NCI-H2196 treated with DMSO at 0.1 percent for 48 hours (cell line): ENCODE data around the gene SBNO2.
"Not testable (repeated sequence)": the region's sequence is repeated elsewhere in the genome, so short reads cannot be mapped to it uniquely, and the experiment has no call there.

Experiments used
- DNase-seq: peaks from one replicate; lab custom pipeline; 2025; ENCODE audit not compliant: unreplicated experiment; lab: John Stamatoyannopoulos, UW

The SBNO2 gene

DNA sequence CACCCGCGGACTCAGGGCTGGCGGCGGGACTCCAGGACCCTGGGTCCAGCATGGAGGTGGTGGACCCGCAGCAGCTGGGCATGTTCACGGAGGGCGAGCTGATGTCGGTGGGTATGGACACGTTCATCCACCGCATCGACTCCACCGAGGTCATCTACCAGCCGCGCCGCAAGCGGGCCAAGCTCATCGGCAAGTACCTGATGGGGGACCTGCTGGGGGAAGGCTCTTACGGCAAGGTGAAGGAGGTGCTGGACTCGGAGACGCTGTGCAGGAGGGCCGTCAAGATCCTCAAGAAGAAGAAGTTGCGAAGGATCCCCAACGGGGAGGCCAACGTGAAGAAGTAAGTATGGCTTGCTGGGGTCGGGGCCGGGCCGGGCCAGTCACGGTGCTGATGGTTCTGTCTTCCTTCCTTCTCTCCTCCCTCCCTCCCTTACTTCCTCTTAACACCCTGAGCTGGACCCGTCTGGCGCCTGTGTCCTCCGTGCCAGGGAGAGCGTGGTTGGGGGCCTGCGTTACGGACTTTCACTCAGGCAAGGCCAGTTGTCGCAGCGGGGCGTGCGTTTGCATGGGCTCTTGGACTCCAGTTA lies 32.9 kb upstream of the SBNO2 start:
- DNase-seq = no peak

- no peak for DNase-seq
Measured at GRCh38 chr19:1206150-1206863, 32.2 kb upstream of the SBNO2 start.

DNA sequence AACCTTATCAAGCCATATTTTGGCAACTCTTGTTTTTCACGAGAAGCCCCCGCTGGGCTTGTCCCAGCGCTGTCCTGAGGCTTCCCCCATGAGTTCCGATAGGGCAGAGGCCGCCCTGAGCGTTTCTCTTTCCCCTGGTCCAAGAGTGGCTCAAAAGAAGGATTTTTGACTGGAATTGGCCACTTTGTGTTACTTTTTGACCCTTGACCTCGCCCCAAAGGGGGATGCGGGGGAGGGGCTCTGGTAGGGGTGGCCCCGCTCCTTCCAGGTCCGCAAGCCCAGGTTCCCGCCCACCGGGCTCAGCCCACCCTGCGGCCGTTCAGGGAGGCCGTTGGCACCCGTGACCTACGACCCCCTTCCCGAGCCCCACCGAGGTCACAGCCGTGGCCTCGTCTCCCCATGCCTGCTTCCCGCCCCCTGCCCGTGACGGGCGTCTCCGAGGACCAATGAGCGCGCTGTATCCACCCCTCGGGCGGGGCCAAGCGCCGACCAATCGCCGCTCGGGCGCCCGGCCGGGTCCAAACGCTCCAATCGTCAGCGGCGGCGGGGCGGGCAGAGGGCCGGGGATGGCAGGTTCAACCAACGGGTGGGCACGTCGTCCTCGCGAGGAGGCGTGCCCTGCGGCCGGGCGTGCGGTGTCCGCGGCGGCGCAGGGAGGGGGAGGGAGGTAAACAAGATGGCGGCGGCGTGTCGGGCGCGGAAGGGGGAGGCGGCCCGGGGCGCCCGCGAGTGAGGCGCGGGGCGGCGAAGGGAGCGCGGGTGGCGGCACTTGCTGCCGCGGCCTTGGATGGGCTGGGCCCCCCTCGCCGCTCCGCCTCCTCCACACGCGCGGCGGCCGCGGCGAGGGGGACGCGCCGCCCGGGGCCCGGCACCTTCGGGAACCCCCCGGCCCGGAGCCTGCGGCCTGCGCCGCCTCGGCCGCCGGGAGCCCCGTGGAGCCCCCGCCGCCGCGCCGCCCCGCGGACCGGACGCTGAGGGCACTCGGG lies 31.3 kb upstream of the SBNO2 start, which contains the start of gene STK11:
STK11 (plus strand) TSS at position 665 of the 986 bp plus-strand sequence. CDS start 1,136 bp downstream, outside the sequence.
- peak; percentile 93 for DNase-seq

DNA sequence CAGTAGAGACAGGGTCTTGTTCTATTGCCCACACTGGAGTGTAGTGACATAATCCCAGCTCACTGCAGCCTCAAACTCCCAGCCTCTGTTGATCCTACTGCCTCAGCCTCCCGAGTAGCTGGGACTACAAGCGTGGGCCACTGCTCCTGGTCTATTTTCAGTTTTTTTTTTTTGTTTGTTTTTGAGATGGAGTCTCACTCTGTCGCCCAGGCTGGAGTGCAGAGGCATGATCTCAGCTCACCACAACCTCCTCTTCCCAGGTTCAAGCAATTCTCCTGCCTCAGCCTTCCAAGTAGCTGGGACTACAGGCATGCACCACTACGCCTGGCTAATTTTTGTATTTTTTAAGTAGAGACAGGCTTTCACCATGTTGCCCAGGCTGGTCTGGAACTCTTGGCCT lies 26.5 kb upstream of the SBNO2 start:
- DNase-seq = not testable (repeated sequence)

GRCh38 chr19:1199531-1199930 lies 25.5 kb upstream of the SBNO2 start:
- no peak for DNase-seq

DNA sequence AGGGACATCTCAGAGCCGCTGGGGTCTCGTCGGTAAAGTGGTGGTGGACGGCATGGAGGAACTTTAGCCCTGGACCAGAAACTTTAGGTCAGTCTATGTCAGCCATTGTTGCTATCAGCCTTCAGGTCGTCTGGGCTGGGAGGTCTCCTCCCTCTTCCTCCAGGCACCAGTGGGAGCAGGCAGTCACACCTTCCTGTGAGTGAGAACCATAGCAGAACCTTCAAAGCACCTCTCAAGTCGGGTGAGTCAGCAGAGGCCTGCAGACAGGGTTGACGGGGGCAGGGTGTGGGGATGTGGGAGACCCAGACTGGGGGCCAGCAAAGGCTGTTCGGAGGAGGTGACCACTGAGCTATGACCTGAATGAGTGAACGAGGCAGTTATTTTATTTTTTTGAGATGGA lies 15.4 kb upstream of the SBNO2 start:
- DNase-seq = no peak

GRCh38 chr19:1183543-1184172 lies 9.6 kb upstream of the SBNO2 start:
- no peak for DNase-seq

DNA sequence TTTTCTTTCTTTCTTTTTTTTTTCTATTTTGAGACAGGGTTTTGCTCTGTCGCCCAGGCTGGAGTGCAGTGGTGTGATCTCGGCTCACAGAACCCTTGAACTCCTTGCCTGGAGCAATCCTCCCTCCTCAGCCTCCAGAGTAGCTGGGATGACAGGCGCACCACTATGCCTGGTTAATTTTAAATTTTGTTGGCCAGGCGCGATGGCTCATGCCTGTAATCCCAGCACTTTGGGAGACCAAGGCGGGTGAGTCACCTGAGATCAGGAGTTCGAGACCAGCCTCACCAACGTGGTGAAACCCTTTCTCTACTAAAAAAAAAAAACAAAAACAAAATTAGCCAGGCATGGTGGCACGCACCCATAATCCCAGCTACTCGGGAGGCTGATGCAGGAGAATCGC lies 8.7 kb upstream of the SBNO2 start:
- DNase-seq = no peak

DNA sequence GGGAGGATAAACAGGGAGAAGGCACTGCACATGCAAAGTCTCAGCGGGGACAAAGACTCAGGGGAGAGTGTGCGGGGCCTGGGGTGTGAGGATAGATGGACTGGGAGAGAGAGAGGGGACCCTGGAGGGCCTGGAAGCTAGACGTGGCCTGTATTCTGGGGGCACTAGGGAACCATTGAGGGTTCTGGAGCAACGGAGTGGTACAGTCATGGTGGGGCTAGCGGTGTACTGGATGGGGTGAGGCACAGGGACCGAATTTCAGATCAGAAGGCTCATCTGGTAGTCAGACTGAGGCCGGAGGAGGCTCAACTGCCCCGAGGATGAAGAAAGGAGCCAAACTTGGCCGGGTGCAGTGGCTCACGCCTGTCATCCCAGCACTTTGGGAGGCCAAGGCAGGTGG lies 8.0 kb upstream of the SBNO2 start:
- no peak for DNase-seq

DNA sequence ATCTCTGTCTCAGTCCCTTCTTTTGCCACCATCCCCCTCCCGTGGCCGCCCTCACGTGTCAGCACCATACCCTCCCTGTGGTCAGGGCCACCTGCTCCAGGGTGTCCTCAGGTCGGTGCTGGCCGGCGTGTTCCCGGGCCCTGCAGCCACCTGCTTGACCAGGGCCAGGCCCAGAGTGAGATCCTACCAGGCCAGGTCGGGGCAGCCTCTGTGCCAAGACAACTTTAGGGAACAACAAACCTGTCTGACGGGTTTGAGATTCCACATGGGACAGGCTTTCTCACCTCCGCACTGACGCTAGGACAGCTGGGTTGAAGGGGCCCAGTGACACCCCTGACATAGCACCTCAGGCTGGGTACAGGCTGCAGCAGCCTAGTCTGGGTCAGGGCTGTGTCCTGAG lies 7.5 kb upstream of the SBNO2 start:
- no peak for DNase-seq

DNA sequence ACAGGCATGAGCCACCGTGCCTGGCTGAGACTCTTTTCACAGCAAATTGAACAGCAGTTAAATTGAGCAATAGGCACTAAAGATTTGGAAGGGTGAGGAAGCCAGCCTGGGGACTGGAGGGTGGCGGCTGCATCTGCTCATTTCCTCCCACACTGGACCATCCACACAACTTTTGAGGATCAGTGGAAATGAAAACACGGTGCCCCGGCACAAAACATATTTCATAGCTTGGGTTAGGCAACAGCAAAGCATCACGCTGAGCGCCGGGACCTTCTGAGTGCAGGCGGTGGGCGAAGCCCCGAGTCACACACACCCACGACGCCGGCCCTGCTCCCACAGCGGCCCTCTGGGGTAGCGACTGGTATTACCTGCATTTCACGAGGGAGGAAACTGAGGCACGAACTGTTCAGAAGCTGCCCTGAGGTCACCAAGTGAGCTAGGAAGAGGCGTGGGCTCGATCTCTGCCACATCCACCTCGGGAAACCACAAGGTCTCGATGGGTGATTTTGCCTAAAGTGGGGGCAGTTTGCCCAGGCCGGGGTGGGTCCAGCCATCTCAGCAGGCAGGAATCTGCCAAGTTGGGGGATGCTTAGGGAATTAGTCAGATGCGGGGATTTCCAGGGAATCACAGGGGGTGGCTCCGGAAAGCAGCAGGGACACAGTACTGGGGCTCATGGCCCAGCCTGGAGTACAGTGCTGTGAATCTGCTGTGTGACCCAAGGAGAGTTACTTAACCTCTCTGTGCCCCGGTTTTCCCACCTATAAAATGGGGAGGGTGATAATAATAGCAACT lies 3.5 kb upstream of the SBNO2 start:
- DNase-seq = no peak

GRCh38 chr19:1173159-1173844 lies 766 bp downstream of the SBNO2 start:
- no peak for DNase-seq

- no peak for DNase-seq
Measured at GRCh38 chr19:1172353-1173158, 1.5 kb downstream of the SBNO2 start.

DNA sequence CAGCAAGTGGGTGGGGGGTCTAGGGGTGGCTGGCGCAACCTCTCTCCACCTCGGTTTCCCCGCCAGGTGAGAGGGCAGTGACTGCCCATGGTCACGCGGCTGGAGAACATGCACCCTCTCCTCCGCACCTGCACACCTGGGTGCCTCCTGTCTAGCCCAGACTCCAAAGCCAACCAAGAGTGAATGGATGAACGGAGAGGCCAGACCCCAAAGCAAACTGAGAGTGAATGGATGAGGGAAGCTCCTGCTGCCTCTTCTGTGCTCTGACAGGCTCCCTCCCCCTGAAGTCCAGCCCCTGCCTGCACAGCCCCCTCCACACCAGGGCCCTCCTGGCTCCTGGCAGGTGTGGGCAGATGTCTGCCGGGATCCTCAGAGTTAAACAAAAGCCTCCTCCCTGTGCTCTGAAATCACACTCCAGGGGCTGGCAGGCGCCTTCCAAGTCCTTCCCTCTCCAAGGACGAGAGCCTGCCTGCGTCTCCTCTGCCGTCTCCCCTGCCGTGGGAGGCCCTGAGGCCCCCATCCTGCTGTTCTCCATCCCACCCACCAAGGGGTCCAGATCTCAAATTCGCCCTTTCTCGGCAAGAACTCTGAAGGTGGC lies 2.2 kb downstream of the SBNO2 start:
- peak; percentile 35 for DNase-seq

DNA sequence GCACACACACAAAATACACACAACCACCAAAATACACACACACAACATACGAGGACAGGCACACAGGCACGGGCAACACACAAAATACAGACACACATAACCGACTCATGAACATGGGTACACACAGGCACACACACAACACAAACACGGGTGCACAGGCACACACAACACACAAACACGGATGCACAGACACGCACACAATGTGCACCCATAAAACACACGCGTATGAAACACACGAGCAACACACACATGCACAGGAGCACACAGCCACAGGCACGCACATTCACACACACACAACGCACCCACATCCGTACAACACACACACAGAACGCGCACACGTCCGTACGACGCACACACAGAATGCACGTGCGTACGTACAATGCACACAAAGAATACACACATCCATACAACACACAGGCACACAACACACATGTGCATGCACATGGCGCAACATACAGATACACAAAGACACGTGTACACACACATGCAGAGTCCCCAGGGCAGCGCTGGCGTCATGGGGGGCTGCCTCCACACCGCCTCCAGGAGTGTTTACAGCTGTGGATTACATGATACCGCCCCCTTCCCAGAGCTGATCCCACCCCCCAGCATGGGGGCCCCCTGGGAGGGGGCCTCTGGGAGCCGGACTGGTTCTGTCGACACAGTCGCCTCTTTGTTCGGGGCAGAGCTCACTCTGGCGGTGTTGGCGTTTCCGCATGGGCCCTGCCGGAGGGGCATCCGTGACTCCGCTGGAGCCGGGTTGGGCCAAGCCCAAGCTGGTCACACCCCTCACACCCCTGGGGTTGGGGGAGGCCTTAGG lies 2.9 kb downstream of the SBNO2 start:
- DNase-seq = no peak

DNA sequence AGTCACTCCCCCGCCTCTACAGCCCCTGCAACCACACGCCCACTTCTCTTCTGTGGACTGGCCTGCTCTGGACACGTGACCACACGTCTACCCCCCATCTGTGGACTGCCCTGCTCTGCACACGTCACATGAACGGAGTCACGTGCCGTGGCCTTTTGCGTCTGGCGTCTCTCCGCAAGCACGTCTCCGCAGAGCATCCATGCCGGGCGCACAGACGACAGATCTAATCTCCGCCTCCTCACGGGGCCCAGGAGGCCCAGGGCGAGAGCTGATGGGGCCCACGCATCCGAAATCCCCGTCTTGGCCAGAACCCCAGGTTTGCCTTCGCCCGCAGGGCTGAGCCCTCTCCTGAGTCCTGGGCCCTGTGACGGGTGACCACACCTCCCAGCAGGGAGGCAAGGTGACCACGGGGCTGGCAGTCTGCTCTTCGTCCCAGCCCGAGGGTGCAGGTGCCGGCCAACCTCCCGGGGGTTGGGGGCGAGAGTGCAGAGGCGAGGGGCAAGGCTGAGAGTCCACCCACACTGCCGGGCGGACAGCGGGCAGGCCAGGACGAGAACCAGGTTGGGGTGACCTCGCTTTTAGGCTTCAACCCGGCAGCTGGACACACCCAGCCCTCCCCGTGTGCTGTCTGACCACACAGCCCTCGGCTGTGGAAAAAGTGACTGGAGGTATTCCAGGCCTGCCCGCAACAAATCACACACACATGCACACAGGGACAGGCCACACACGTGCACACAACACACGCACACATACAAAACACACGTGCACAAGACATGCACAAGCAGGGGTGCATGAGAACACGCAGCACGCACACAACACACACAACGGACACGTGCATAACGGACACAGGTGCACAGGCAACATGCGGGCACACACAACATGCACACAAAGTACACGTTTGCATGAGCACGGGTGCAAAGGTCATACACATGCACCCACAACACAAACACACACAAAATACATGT lies 3.9 kb downstream of the SBNO2 start:
- no peak for DNase-seq

- no peak for DNase-seq
Measured at GRCh38 chr19:1169411-1169791, 4.7 kb downstream of the SBNO2 start.
